ENCODE results near the gene FLNB. TPM values are rescaled to one million over a fixed set of nuclear protein-coding genes. Genes with fewer than 3 reads are reported as not detected.

The FLNB gene
- total RNA-seq, 1 experiment from 2014 or later, result 83.4 TPM

GRCh38 chr3:58116985-58117384, 108.8 kb downstream of the FLNB start:
- no peaks in the 10 kb centered on the region for H4K20me1 ChIP-seq (ENCODE audit: control insufficient read depth, insufficient read depth, insufficient read length)
- no peak overlapping the region for H2BK15ac ChIP-seq (ENCODE audit: low read depth, low read length)
- H4K5ac ChIP-seq (ENCODE audit: insufficient read length, low read depth, low read length), result no peak overlapping the region
- peak overlapping the region; percentile 29 to 63 (median 60); a peak in 4 of 7 replicates for H3K27ac Mint-ChIP-seq
- no peak overlapping the region for H2AFZ ChIP-seq (ENCODE audit: low read length)
- no peak overlapping the region for H3K9ac ChIP-seq (ENCODE audit: extremely low read depth, insufficient read length, low read length)
- H4K91ac ChIP-seq (ENCODE audit: insufficient read length, low read depth, low read length), result no peak overlapping the region
- no peaks in the 10 kb centered on the region for H3K9me3 ChIP-seq (ENCODE audit: control insufficient read depth, low read depth, low read length)
- no peak overlapping the region for H3K23ac ChIP-seq (ENCODE audit: insufficient read length, low read depth, low read length)
- H2BK5ac ChIP-seq (ENCODE audit: insufficient read length, low read length), result no peak overlapping the region
- H3K4me2 ChIP-seq (ENCODE audit: insufficient read depth, insufficient read length, low read length), result no peak overlapping the region
- H3K27ac ChIP-seq (ENCODE audit: insufficient read length, low read depth, low read length), result no peak overlapping the region
- no peak overlapping the region for H2BK20ac ChIP-seq (ENCODE audit: low read depth, low read length, poor library complexity, severe bottlenecking)
- no peak overlapping the region for H2BK12ac ChIP-seq (ENCODE audit: insufficient read length, low read depth, low read length)
- no peak for TF ChIP-seq CTCF (conservative IDR thresholded peaks at IDR 0.05)
- H3K9me3 Mint-ChIP-seq, result no peaks in the 10 kb centered on the region
- no peak overlapping the region for H2BK120ac ChIP-seq (ENCODE audit: low read depth, low read length, poor library complexity, severe bottlenecking)
- H3K36me3 Mint-ChIP-seq (ENCODE audit: insufficient read depth in 1 of 3, low read depth in 3 of 3), result peaks cover 36 to 83% (median 70%) of the 10 kb centered on the region in 3 experiments
- H3K79me2 ChIP-seq (ENCODE audit: insufficient read depth, low read length), result no peaks in the 10 kb centered on the region
- H3K18ac ChIP-seq (ENCODE audit: insufficient read length, low read depth, low read length), result no peak overlapping the region
- no peak for DNase-seq
- no peak overlapping the region for H3K56ac ChIP-seq (ENCODE audit: insufficient read length, low read depth, low read length)
- no peaks in the 10 kb centered on the region for H3K4me1 Mint-ChIP-seq
- no peak overlapping the region for H3K14ac ChIP-seq (ENCODE audit: insufficient read depth, low read length)
- WGBS (ENCODE audit: extremely low coverage, insufficient read length, low lambda C conversion rate), result no CpG with 5 or more reads among the region's 4 CpGs
- H3K4me3 Mint-ChIP-seq, result no peak overlapping the region
- no peak overlapping the region for H3K4ac ChIP-seq (ENCODE audit: low read depth, low read length)
- no peaks in the 10 kb centered on the region; the same call in 1 of the 2 replicates for H3K27me3 Mint-ChIP-seq (ENCODE audit: low read depth)
- H3K27me3 ChIP-seq (ENCODE audit: insufficient read depth, low read length), result no peaks in the 10 kb centered on the region
- no peaks in the 10 kb centered on the region for H3K79me1 ChIP-seq (ENCODE audit: insufficient read depth, low read depth, low read length, poor library complexity, severe bottlenecking)
- H3K23me2 ChIP-seq (ENCODE audit: insufficient read length, low read depth, low read length, poor library complexity, severe bottlenecking), result no peaks in the 10 kb centered on the region
- no peaks in the 10 kb centered on the region for H3K4me1 ChIP-seq (ENCODE audit: insufficient read depth, low read length)
- H3T11ph ChIP-seq (ENCODE audit: low read length), result no peak overlapping the region
- H4K8ac ChIP-seq (replicated peaks; ENCODE audit: insufficient read length, low read depth, low read length), result no peak overlapping the region
- no peak overlapping the region for H2AK5ac ChIP-seq (ENCODE audit: insufficient read length, low read length)

Data from H9 (cell line).